Activated naive CD8-positive, alpha-beta T cell treated with anti-CD3 and anti-CD28 coated beads for 36 hours (primary cell): ENCODE results near the gene RAPGEF2. TPM values are rescaled to one million over a fixed set of nuclear protein-coding genes. Genes with fewer than 3 reads are reported as not detected.
"Not testable (repeated sequence)": the region's sequence is repeated elsewhere in the genome, so short reads cannot be mapped to it uniquely, and the experiment has no call there.

Experiments used
- DNase-seq: peaks from one replicate; pipeline ENCODE4 v3.0.0; 2021
- H3K27ac Mint-ChIP-seq: one replicate; pipeline ENCODE4 v1.8.0; 2022; ENCODE audit warnings: mild to moderate bottlenecking, moderate library complexity, mixed read lengths
- H3K27me3 Mint-ChIP-seq: one replicate; pipeline ENCODE4 v1.8.0; 2022; ENCODE audit warnings: mild to moderate bottlenecking, mixed read lengths
- H3K36me3 Mint-ChIP-seq: one replicate; pipeline ENCODE4 v1.8.0; 2021; ENCODE audit warnings: mild to moderate bottlenecking, mixed read lengths
- H3K4me1 Mint-ChIP-seq: one replicate; pipeline ENCODE4 v1.8.0; 2021; ENCODE audit warnings: mixed read lengths
- H3K4me3 Mint-ChIP-seq: one replicate; pipeline ENCODE4 v1.8.0; 2022; ENCODE audit warnings: mild to moderate bottlenecking, moderate library complexity, mixed read lengths
- H3K9me3 Mint-ChIP-seq: one replicate; pipeline ENCODE4 v1.8.0; 2022; ENCODE audit warnings: mixed read lengths
- total RNA-seq, 2 experiments: library from RNA; stranded (reverse); gene quantifications; one replicate each; pipeline ENCODE4 v1.2.3, GENCODE V29; 2021

Gene RAPGEF2
- total RNA-seq, 2 experiments from 2014 or later: 19.2 to 22.7 TPM

DNA sequence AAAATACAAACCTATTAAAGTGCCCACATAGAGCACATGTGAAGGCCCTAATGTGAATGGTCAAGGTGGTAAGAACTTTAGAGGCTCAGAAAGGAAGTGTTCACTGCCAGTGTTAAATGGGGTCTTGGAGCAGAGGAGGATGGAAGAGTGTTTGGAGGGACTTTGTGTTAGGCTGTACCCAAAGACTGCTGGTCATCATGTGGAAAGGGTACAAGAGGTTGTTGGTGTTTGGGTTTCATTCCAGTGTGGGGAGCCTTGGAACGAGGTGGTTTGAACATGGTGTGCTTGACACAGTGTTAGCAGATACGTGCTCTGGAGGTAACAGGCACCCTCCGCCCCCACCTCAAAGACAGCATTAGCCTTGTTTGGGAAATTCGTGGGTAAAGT lies 73.1 kb downstream of the RAPGEF2 start:
- Mint-ChIP-seq H3K9me3 (no peaks in the 10 kb centered on the region), H3K27ac (peak overlapping the region; percentile 1), H3K27me3 (peaks cover 3% of the 10 kb centered on the region), H3K4me3 (no peak overlapping the region), H3K36me3 (no peaks in the 10 kb centered on the region), H3K4me1 (peaks cover 68% of the 10 kb centered on the region)
- DNase-seq: no peak

DNA sequence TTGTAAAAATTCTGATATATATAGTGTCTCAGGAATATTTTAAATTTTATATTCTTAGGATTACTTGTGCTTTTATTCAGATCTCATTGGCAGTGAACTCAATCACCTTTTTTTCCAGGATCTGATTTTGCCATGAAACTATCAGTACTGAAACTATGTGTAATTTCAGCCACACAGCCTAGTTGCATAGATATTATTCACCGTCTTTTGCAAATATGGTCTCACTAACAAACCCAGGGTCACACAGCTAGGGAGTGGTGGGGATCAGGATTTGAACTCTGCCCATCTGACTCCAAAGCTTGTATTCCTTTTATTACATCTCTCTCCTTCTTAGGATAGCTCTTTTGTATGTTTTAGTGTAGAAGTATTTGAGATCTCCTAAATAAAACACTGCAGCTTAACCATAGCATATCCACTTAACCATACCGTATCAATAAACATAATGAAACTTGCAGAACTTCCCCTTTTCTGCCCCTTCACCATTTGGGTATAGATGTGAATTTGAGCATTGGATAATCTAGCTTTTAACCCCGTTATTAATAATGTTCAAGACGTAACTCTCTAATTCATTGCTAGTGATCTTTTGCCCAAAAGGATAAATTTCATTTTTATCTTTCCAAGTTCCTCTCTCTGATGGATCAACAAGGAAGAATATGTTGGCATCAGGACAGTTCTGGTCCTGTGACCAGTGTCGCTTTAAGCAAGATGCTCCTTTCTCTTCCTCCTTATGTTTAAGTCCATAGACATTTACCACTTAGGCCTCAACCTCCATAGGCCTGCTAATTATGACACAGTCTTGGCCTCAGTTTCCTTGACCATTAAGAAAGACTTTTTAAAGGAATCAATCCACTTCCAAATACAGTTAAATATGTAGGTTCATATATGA lies 74.6 kb downstream of the RAPGEF2 start:
- no peak overlapping the region for H3K4me3 Mint-ChIP-seq
- H3K4me1 Mint-ChIP-seq: peaks cover 55% of the 10 kb centered on the region
- peak overlapping the region; percentile 53 for H3K27ac Mint-ChIP-seq
- no peak for DNase-seq
- H3K36me3 Mint-ChIP-seq: no peaks in the 10 kb centered on the region
- H3K9me3 Mint-ChIP-seq: no peaks in the 10 kb centered on the region
- H3K27me3 Mint-ChIP-seq: peaks cover 8% of the 10 kb centered on the region

DNA sequence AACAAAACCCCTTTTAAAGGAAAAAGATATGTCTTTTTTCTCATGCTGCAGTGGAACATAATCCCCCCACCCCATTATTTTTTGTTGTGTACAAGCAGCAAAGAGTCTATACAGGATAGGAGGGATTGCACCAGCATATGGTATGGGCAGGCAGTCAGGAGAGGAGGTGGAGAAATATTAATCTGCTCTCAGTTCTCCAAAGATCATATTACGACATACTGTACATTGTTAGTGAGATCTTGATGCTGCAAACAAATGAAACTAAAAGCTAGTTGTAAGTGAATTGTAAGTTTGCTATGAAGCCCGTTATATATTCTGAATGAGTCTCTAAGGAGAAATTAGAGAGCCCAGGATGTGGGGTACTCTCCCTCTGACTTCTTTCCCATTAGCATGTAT lies 75.3 kb downstream of the RAPGEF2 start:
- no peak overlapping the region for H3K4me3 Mint-ChIP-seq
- H3K4me1 Mint-ChIP-seq: peaks cover 50% of the 10 kb centered on the region
- no peak overlapping the region for H3K27ac Mint-ChIP-seq
- H3K27me3 Mint-ChIP-seq: peaks cover 8% of the 10 kb centered on the region
- H3K9me3 Mint-ChIP-seq: no peaks in the 10 kb centered on the region
- no peaks in the 10 kb centered on the region for H3K36me3 Mint-ChIP-seq
- DNase-seq: no peak

DNA sequence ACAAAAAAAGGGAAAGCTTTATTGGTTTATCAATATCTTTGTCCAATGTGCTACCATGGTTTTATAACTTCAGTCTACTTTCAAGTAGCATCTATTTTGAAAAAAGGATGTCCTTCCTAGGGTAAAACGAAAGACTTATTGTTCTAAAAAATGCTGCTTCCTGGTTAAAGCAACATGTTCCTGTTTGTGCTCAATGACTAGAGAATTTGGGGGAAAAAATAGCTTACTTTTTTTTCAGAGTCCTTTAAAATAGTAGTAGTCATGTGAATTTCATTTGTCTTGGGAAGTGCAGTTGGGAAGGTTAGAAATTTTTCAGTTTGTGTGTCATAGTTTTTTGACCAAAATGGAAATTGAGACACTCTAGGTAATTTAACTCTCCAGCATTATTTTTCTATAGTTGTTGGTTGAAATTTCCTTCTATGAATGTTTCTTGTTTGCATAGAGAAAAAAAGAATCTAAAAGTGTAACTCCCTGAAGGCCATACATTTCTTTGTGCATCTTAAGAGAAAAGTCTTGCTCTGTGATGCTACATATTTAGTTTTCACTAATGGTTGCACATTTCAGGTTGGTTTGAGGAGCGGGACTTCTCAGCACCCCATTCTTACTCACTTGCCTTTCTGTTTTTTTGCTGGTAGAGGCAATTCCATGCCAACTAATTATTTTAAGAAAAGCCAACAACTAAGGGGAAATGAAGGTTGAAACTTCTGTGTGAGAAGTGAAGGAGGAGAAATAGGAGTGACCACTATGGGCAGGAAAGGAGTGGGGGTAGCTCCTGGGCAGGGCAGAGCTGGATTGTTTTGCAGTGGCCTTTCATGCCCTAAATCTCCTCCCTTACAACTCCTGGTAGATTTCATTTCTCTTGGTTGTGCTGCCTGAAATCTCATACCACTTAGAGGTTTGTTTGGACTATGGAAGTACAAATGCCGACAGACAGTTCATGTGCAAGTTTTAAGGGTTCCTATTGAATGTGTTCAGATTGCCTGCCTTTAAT lies 76.4 kb downstream of the RAPGEF2 start:
- no peak overlapping the region for H3K27ac Mint-ChIP-seq
- DNase-seq: no peak
- H3K27me3 Mint-ChIP-seq: peaks cover 8% of the 10 kb centered on the region
- peaks cover 43% of the 10 kb centered on the region for H3K4me1 Mint-ChIP-seq
- peaks cover 1% of the 10 kb centered on the region for H3K36me3 Mint-ChIP-seq
- H3K4me3 Mint-ChIP-seq: peak overlapping the region; percentile 22
- no peaks in the 10 kb centered on the region for H3K9me3 Mint-ChIP-seq

DNA sequence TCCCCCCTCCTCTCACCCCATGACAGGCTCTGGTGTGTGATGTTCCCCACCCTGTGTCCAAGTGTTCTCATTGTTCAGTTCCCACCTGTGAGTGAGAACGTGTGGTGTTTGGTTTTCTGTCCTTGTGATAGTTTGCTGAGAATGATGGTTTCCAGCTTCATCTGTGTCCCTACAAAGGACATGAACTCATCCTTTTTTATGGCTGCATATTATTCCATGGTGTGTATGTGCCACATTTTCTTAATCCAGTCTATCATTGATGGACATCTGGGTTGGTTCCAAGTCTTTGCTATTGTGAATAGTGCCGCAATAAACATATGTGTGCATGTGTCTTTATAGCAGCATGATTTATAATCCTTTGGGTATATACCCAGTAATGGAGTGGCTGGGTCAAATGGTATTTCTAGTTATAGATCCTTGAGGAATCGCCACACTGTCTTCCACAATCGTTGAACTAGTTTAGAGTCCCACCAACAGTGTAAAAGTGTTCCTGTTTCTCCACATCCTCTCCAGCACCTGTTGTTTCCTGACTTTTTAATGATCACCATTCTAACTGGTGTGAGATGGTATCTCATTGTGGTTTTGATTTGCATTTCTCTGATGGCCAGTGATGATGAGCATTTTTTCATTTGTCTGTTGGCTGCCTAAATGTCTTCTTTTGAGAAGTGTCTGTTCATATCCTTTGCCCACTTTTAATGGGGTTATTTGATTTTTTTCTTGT lies 81.2 kb downstream of the RAPGEF2 start:
- not testable (repeated sequence) for H3K36me3 Mint-ChIP-seq, H3K9me3 Mint-ChIP-seq, H3K4me3 Mint-ChIP-seq, DNase-seq, H3K27me3 Mint-ChIP-seq, H3K27ac Mint-ChIP-seq
- H3K4me1 Mint-ChIP-seq: peaks cover 29% of the 10 kb centered on the region

DNA sequence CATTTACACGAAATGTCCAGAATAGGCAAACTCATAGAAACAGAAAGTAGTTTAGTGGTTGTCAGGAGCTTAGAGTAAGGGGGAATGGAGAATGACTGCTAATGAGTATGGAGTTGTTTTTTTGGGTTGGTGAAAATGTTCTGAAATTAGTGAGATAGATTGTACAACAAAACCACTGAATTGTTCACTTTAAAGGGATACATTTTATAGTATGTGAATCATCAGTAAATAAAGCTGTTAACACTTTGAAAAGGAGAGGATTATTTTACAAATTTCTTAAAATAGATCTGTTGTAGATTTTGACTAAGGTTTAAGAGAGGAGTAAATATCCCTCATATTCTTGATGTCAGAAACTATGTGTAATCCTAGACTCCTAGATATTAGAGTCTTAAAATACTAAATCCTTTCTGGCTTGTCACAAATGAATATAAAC lies 82.7 kb downstream of the RAPGEF2 start:
- Mint-ChIP-seq H3K27ac (no peak overlapping the region), H3K36me3 (peaks cover 1% of the 10 kb centered on the region), H3K4me1 (peaks cover 16% of the 10 kb centered on the region), H3K4me3 (no peak overlapping the region), H3K27me3 (peaks cover 5% of the 10 kb centered on the region), H3K9me3 (no peaks in the 10 kb centered on the region)
- no peak for DNase-seq

DNA sequence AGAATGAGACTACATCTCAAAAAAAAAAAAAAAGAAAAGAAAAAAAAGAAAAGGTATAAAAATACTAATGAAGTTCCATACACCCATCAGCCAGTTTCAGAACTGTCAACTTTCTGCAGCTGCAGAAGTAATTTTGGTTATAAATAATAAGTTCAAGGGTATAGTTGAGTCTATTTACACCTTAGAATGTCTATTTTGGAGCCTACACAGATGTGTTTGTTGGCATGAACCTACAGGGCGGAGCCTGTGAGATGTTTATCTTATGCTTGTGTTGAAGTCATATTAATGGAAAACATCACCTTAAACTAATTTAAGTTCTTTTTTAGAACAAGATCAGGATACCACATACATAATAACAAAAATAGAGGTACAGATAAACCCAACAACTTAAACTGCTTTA lies 85.8 kb downstream of the RAPGEF2 start:
- Mint-ChIP-seq H3K4me1 (peaks cover 16% of the 10 kb centered on the region), H3K36me3 (no peaks in the 10 kb centered on the region), H3K27me3 (no peaks in the 10 kb centered on the region), H3K4me3 (no peak overlapping the region), H3K9me3 (no peaks in the 10 kb centered on the region), H3K27ac (no peak overlapping the region)
- no peak for DNase-seq

DNA sequence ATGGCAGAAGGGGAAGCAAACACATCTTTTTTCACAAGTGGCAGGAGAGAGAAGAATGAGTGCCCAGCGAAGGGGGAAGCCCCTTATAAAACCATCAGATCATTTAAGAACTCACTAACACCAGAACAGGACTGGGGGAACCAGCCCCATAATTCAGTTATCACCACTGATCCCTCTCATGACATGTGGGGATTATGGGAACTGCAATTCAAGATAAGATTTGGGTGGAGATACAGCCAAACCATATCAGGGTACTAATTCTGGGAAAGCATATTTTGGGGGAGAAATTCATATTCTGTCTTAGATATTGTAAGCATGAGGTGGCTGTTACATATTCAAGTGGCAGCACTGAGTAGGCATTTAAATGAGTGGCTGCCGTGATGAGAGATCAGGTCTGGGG lies 87.8 kb downstream of the RAPGEF2 start:
- no peaks in the 10 kb centered on the region for H3K27me3 Mint-ChIP-seq
- H3K36me3 Mint-ChIP-seq: peaks cover 4% of the 10 kb centered on the region
- DNase-seq: no peak
- H3K4me3 Mint-ChIP-seq: no peak overlapping the region
- no peaks in the 10 kb centered on the region for H3K9me3 Mint-ChIP-seq
- H3K27ac Mint-ChIP-seq: no peak overlapping the region
- H3K4me1 Mint-ChIP-seq: peaks cover 2% of the 10 kb centered on the region

DNA sequence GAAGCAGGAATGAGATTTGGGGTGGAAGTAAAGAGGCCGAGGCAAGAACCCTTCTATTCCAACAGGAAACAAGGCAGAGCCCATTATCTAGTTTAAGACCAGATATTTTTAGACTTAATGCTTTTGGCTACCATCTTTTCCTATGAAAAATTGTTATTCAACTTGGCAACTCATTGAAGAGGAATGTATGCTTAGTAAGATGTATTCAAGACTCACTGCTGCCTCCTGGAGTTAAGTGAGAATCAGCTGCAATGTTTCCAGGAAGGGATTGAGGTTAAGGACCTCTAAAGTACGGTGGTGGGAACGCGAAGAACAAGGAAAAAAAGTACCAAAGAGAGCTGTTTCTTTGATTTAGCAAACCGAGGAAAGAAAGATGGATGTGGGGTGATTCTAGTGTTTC lies 89.1 kb downstream of the RAPGEF2 start:
- Mint-ChIP-seq H3K27me3 (no peaks in the 10 kb centered on the region), H3K36me3 (peaks cover 4% of the 10 kb centered on the region), H3K4me1 (peaks cover 2% of the 10 kb centered on the region), H3K27ac (no peak overlapping the region), H3K9me3 (no peaks in the 10 kb centered on the region), H3K4me3 (no peak overlapping the region)
- DNase-seq: no peak

DNA sequence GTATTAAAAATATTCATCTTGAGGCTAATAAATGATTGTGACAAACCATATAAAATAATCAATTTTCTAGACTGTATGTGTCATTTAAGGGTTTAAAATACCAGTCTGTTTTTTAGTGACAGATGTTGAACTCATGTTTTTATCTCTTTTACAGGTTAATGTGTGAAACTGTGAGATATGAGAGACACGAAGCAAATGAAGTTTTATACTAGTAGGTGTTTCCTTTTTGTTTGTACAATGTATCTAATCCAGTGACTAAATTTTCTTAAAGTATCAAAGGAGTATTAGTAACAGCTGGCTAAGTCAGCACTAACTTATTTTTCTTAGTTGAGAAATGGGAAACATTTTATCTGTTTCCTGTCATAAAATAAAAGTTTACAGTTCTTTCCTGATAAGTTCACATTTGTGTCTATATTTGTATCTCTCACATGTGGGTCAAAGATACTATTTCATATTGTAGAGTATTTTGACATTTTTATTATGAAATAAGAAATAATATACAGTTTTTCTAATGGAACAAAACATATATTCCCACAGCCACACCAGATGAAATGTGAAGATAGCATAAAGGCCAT lies 90.3 kb downstream of the RAPGEF2 start:
- H3K27me3 Mint-ChIP-seq: no peaks in the 10 kb centered on the region
- H3K36me3 Mint-ChIP-seq: peaks cover 4% of the 10 kb centered on the region
- H3K9me3 Mint-ChIP-seq: no peaks in the 10 kb centered on the region
- H3K27ac Mint-ChIP-seq: no peak overlapping the region
- H3K4me3 Mint-ChIP-seq: no peak overlapping the region
- DNase-seq: no peak
- H3K4me1 Mint-ChIP-seq: peaks cover 3% of the 10 kb centered on the region

DNA sequence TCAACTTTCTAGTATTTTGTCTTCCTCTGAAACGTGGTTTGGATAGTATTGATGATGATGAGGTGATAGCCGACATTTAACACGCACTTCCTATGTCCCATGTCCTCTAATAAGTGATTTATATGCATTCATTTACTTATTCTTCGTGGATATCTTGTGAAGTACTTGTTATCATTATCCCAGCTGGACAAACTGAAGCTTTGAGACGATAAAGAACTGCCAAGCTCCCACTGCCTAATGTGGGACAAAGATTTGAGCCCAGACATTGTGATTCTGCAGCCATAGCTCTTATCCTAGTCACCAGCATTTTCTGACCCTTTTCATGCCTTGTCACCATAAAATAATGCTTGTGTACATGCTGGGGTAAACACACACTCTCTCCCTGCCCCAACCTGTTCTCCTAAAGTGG lies 92.5 kb downstream of the RAPGEF2 start:
- Mint-ChIP-seq H3K27me3 (no peaks in the 10 kb centered on the region), H3K27ac (no peak overlapping the region), H3K4me3 (no peak overlapping the region), H3K9me3 (no peaks in the 10 kb centered on the region), H3K36me3 (peaks cover 4% of the 10 kb centered on the region), H3K4me1 (peaks cover 6% of the 10 kb centered on the region)
- no peak for DNase-seq

DNA sequence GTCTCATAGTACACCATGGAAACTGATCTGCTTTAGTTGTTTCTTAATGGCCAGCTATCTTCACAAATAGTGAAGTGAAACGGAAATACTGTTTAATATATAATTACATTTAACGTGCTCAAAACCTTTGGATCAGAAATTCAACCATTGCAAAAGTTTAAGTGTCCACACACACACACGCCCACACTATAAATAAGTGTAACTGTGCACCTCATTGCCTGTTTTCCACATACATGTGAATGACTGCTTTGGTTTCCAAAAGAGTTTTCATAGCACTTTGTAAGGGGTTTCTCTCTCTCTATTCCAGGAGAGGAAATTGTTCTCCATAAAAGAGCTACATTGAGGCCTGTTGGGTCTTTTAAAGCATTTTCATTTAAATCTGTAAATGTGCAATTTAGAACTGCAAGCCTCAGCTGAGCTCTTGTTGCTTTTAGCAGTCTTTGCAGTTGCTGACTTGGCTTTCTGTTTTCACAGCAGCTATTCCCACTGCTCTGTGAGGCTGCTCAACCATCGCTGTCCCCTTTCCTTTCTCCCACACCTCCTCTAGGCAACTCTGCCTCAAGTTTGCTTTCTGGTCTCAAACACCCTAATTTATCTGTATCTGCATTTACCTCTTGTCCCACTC lies 94.5 kb downstream of the RAPGEF2 start:
- Mint-ChIP-seq H3K27me3 (no peaks in the 10 kb centered on the region), H3K9me3 (no peaks in the 10 kb centered on the region), H3K4me1 (peaks cover 6% of the 10 kb centered on the region), H3K36me3 (peaks cover 4% of the 10 kb centered on the region), H3K27ac (no peak overlapping the region), H3K4me3 (no peak overlapping the region)
- no peak for DNase-seq

DNA sequence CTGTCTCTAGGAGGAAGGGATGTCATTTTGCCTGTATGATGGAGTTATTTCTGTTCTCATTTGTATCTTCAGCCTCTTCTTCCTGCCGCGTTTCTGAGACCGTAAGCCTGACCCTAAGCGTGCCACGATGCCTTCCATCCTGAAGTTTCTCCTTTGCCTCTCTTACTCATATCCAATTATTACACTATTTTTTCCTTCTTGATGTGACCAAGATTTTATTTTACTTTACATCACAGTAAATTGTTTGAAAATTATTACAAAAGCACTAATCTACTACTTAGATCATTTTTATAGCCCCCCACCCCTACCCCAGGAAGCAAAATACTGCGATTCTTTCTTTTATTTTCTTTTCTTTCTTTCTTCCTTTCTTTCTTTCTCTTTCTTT lies 95.0 kb downstream of the RAPGEF2 start:
- no peak for DNase-seq
- Mint-ChIP-seq H3K36me3 (peaks cover 4% of the 10 kb centered on the region), H3K27ac (no peak overlapping the region), H3K27me3 (no peaks in the 10 kb centered on the region), H3K4me3 (no peak overlapping the region), H3K9me3 (no peaks in the 10 kb centered on the region), H3K4me1 (peaks cover 8% of the 10 kb centered on the region)

DNA sequence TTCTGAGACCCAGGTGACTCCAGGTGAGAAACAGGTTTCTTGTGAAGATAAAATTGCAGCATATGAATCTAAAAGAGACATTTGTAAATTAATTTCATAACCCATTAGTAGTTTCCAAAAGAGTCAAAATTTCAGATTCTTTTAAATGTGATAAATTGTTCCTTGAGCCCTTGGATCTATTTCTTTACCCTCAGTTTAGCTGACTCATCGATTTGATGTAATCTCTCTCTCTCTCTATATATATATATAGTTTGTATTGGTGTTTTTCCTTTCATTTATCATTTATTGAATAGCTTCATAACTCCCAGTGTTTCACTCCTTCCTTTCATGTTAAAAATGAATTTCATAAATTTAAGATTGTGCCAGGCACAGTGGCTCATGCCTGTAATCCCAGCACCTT lies 96.9 kb downstream of the RAPGEF2 start:
- no peak overlapping the region for H3K27ac Mint-ChIP-seq
- H3K4me1 Mint-ChIP-seq: peaks cover 18% of the 10 kb centered on the region
- H3K9me3 Mint-ChIP-seq: no peaks in the 10 kb centered on the region
- H3K4me3 Mint-ChIP-seq: no peak overlapping the region
- H3K36me3 Mint-ChIP-seq: peaks cover 4% of the 10 kb centered on the region
- DNase-seq: no peak
- no peaks in the 10 kb centered on the region for H3K27me3 Mint-ChIP-seq
